ENCODE results near the gene P2RY8.
"Not testable (repeated sequence)": the region's sequence is repeated elsewhere in the genome, so short reads cannot be mapped to it uniquely, and the experiment has no call there.

P2RY8 gene

GRCh38 chrX:1442016-1442665 lies 94.8 kb downstream of the P2RY8 start:
- DNase-seq = no peak

GRCh38 chrX:1440506-1440905 lies 96.5 kb downstream of the P2RY8 start:
- no peak for DNase-seq

GRCh38 chrX:1435241-1435895 lies 101.6 kb downstream of the P2RY8 start:
- DNase-seq = no peak

GRCh38 chrX:1434871-1435240 lies 102.1 kb downstream of the P2RY8 start:
- DNase-seq = no peak

- DNase-seq = no peak
These were observed 103.2 kb downstream of the P2RY8 start for GRCh38 chrX:1433646-1434357.

- DNase-seq = no peak
These were observed 106.5 kb downstream of the P2RY8 start for GRCh38 chrX:1430451-1430850.

GRCh38 chrX:1427756-1428155 lies 109.2 kb downstream of the P2RY8 start:
- no peak for DNase-seq

GRCh38 chrX:1426321-1426720 lies 110.7 kb downstream of the P2RY8 start:
- DNase-seq = not testable (repeated sequence)

- DNase-seq = no peak
These were observed 111.6 kb downstream of the P2RY8 start for GRCh38 chrX:1425381-1425780.

- no peak for DNase-seq
These were observed 112.7 kb downstream of the P2RY8 start for GRCh38 chrX:1424147-1424851.

GRCh38 chrX:1423215-1423614 lies 113.8 kb downstream of the P2RY8 start:
- no peak for DNase-seq

GRCh38 chrX:1422135-1422465 lies 114.9 kb downstream of the P2RY8 start:
- DNase-seq = no peak

- no peak for DNase-seq
These were observed 115.4 kb downstream of the P2RY8 start for GRCh38 chrX:1421433-1422134.

- no peak for DNase-seq
These were observed 116.6 kb downstream of the P2RY8 start for GRCh38 chrX:1420371-1420770.

GRCh38 chrX:1419545-1420355 lies 117.2 kb downstream of the P2RY8 start:
- no peak for DNase-seq

GRCh38 chrX:1418901-1419544 lies 118.0 kb downstream of the P2RY8 start:
- no peak for DNase-seq

- no peak for DNase-seq
These were observed 118.8 kb downstream of the P2RY8 start for GRCh38 chrX:1417921-1418771.

- no peak for DNase-seq
These were observed 119.8 kb downstream of the P2RY8 start for GRCh38 chrX:1416965-1417760.

GRCh38 chrX:1416327-1416784 lies 120.6 kb downstream of the P2RY8 start:
- DNase-seq = no peak

All from NCI-H2081 treated with DMSO at 0.1 percent for 48 hours (cell line).